ENCODE data around the gene ALKBH2. TPM values are rescaled to one million over a fixed set of nuclear protein-coding genes. Genes with fewer than 3 reads are reported as not detected.

ALKBH2 gene
- polyA plus RNA-seq, 1 experiment, result 13.2 TPM

GRCh38 chr12:109121346-109121880, 28.1 kb upstream of the ALKBH2 start:
- no peaks in the 10 kb centered on the region for H3K27me3 ChIP-seq (ENCODE audit: control insufficient read depth, insufficient read depth, low read length)
- no peak for DNase-seq (ENCODE audit: low read depth, low spot score)
- no peak overlapping the region for H3K4me3 ChIP-seq (ENCODE audit: low read depth, low read length)
- CTCF ChIA-PET, result interaction anchor here (2.6 kb wide), 1 partner anchor 10 kb away, joined by 18 read pairs; no protein-coding TSS in a partner anchor
- POLR2A ChIA-PET, result no interaction called here
- no peak for TF ChIP-seq CTCF (IDR thresholded peaks at IDR 0.05; ENCODE audit: low read depth, low read length)
- no peak overlapping the region for H3K27ac ChIP-seq (ENCODE audit: low read depth, low read length)
- no peaks in the 10 kb centered on the region for H3K9me3 ChIP-seq (ENCODE audit: control insufficient read depth, insufficient read depth, low read length)

GRCh38 chr12:109120557-109120956, 27.3 kb upstream of the ALKBH2 start:
- Histone ChIP-seq H3K27ac (ENCODE audit: low read depth, low read length) (no peak overlapping the region), H3K4me3 (ENCODE audit: low read depth, low read length) (no peak overlapping the region), H3K27me3 (ENCODE audit: control insufficient read depth, insufficient read depth, low read length) (no peaks in the 10 kb centered on the region), H3K9me3 (ENCODE audit: control insufficient read depth, insufficient read depth, low read length) (no peaks in the 10 kb centered on the region)
- CTCF ChIA-PET, result interaction anchor here (1.0 to 2.6 kb wide), 3 partner anchors 9 to 274 kb away, joined by 3 to 18 read pairs (median 5); no protein-coding TSS in a partner anchor
- no peak for TF ChIP-seq CTCF (IDR thresholded peaks at IDR 0.05; ENCODE audit: low read depth, low read length)
- DNase-seq (ENCODE audit: low read depth, low spot score), result no peak
- POLR2A ChIA-PET, result interaction anchor here (0.6 kb wide), 2 partner anchors 61 to 747 kb away, joined by 3 to 4 read pairs; no protein-coding TSS in a partner anchor

- no peak for DNase-seq (ENCODE audit: low read depth, low spot score)
- no peak for TF ChIP-seq CTCF (IDR thresholded peaks at IDR 0.05; ENCODE audit: low read depth, low read length)
- ChIA-PET CTCF (interaction anchor here (1.0 to 2.6 kb wide), 3 partner anchors 9 to 274 kb away, joined by 3 to 18 read pairs (median 5); no protein-coding TSS in a partner anchor), POLR2A (no interaction called here)
- no peak overlapping the region for H3K27ac ChIP-seq (ENCODE audit: low read depth, low read length)
- no peak overlapping the region for H3K4me3 ChIP-seq (ENCODE audit: low read depth, low read length)
- no peaks in the 10 kb centered on the region for H3K9me3 ChIP-seq (ENCODE audit: control insufficient read depth, insufficient read depth, low read length)
- H3K27me3 ChIP-seq (ENCODE audit: control insufficient read depth, insufficient read depth, low read length), result no peaks in the 10 kb centered on the region
These were observed 26.8 kb upstream of the ALKBH2 start for GRCh38 chr12:109120095-109120494.

- ChIA-PET CTCF (interaction anchor here (0.8 to 1.6 kb wide), 3 partner anchors 139 to 316 kb away, joined by 3 to 7 read pairs (median 6); no protein-coding TSS in a partner anchor), POLR2A (no interaction called here)
- H3K27me3 ChIP-seq (ENCODE audit: control insufficient read depth, insufficient read depth, low read length), result no peaks in the 10 kb centered on the region
- no peak for TF ChIP-seq CTCF (IDR thresholded peaks at IDR 0.05; ENCODE audit: low read depth, low read length)
- no peak overlapping the region for H3K4me3 ChIP-seq (ENCODE audit: low read depth, low read length)
- no peaks in the 10 kb centered on the region for H3K9me3 ChIP-seq (ENCODE audit: control insufficient read depth, insufficient read depth, low read length)
- DNase-seq (ENCODE audit: low read depth, low spot score), result no peak
- H3K27ac ChIP-seq (ENCODE audit: low read depth, low read length), result no peak overlapping the region
These were observed 23.3 kb upstream of the ALKBH2 start for GRCh38 chr12:109116611-109116949.

- H3K4me3 ChIP-seq (ENCODE audit: low read depth, low read length), result no peak within 1 kb of the TSS
- H3K27ac ChIP-seq (ENCODE audit: low read depth, low read length), result no peak within 1 kb of the TSS
- ChIA-PET POLR2A (no interaction called here), CTCF (interaction anchor here (0.8 to 4.3 kb wide), 5 partner anchors 140 to 317 kb away, joined by 3 to 38 read pairs (median 7); no protein-coding TSS in a partner anchor)
- TF ChIP-seq CTCF (IDR thresholded peaks at IDR 0.05; ENCODE audit: low read depth, low read length), result no peak
- no peak for DNase-seq (ENCODE audit: low read depth, low spot score)
- no peaks in the 10 kb centered on the region for H3K27me3 ChIP-seq (ENCODE audit: control insufficient read depth, insufficient read depth, low read length)
- H3K9me3 ChIP-seq (ENCODE audit: control insufficient read depth, insufficient read depth, low read length), result no peaks in the 10 kb centered on the region
These were observed 22.7 kb upstream of the ALKBH2 start, which contains the start of gene ACACB for GRCh38 chr12:109115758-109116610. Gene ACACB (plus strand): TSS chr12:109116587. CDS start chr12:109139406, 22,819 bp downstream.

Measured in AG04450 (cell line).